Esophagus squamous epithelium (tissue), 4 donors: ENCODE data around the gene MYO3B.

Source experiments
- POLR2A ChIP-seq, 4 donors: fragments of 450-650 bp; IDR thresholded peaks; one replicate each; pipeline ENCODE4 v1.6.1; 2017; ENCODE audit warnings: antibody characterized with exemption in 4 of 4, mild to moderate bottlenecking in 4 of 4, moderate library complexity in 3 of 4
- TF ChIP-seq, protein P1 (sequence below), 6 experiments: fragments of 450-650 bp in 4 of 6; fragments of 200-600 bp in 2 of 6; sonication (generic) in 2 of 6; IDR thresholded peaks; one replicate each; pipeline ENCODE4 v1.5.1; 2016 to 2019; ENCODE audit warnings: antibody characterized with exemption in 6 of 6, mild to moderate bottlenecking in 4 of 6, moderate library complexity in 4 of 6

DNA sequence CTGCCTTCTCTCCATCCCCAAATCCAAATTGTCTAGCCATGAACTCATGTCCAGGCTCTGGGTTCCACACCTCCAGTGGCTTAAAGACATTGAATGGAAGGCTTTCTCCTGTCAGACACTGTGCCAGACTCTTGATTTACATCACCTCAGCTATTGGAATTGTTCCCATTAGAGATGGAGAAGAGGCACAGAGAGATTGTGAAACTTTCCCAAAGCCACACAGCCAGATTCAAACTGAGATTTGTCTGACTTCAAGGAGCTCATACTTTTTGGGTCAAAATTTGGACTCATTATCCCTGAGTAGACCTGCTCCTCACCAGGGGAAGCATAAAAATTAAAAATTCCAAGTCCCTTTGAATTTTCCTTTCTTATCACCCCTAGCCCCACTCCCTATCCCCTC is 18.9 kb upstream of the MYO3B start:
- TF ChIP-seq POLR2A (IDR thresholded peaks at IDR 0.05), result no peak
- TF ChIP-seq, protein P1, sequence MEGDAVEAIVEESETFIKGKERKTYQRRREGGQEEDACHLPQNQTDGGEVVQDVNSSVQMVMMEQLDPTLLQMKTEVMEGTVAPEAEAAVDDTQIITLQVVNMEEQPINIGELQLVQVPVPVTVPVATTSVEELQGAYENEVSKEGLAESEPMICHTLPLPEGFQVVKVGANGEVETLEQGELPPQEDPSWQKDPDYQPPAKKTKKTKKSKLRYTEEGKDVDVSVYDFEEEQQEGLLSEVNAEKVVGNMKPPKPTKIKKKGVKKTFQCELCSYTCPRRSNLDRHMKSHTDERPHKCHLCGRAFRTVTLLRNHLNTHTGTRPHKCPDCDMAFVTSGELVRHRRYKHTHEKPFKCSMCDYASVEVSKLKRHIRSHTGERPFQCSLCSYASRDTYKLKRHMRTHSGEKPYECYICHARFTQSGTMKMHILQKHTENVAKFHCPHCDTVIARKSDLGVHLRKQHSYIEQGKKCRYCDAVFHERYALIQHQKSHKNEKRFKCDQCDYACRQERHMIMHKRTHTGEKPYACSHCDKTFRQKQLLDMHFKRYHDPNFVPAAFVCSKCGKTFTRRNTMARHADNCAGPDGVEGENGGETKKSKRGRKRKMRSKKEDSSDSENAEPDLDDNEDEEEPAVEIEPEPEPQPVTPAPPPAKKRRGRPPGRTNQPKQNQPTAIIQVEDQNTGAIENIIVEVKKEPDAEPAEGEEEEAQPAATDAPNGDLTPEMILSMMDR (IDR thresholded peaks at IDR 0.05), result no peak
